IPS-NIHi7 (cell line): ENCODE data around the gene NPIPB8.
"Not testable (repeated sequence)": the region's sequence is repeated elsewhere in the genome, so short reads cannot be mapped to it uniquely, and the experiment has no call there.

ENCODE experiments used
- DNase-seq: peaks from one replicate; pipeline ENCODE4 v3.0.0; 2012; ENCODE audit warnings: mixed read lengths; ENCODE audit errors: extremely low spot score

The NPIPB8 gene

DNA sequence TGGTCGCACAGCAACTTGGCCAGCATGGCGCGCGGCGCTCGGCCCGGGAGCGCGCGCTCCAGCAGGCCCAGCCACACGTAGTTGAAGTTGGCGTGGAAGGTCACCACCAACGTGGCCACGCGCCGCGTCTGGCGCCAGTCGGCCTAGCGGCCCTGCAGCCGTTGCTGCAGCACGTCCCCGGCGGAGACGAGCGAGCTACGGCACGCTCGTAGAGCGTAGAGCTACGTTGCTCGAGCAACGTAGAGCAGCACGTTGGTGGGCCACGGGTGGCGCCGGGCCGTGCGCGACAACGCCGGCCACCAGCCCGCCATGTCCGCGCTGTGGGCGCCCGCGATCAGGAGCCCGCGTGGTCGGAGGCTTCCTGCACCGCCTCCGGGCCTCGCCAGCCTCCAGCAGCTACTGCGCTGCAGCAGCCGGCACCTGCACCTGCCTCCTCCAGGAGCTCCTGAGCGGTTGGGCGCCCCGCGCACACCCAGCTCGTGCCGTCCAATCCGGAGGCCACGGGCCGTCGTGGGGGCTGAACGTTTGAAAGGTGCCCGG, 14.6 kb upstream of the NPIPB8 start:
- no peak for DNase-seq

DNA sequence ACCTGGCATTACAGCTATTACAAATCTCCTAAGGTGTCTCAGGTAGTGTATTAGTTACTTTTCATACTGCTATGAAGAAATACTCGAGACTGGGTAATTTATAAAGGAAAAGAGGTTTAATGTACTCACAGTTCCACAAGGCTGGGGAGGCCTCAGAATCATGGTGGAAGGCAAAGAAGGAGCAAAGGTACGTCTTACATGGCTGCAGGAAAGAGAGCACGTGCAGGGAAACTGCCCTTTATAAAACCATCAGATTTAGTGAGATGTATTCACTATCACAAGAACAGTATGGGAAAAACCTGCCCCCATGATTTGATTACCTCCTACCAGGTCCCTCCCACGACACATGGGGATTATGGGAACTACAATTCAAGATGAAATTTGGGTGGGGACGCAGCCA, 7.0 kb upstream of the NPIPB8 start:
- DNase-seq, result not testable (repeated sequence)

DNA sequence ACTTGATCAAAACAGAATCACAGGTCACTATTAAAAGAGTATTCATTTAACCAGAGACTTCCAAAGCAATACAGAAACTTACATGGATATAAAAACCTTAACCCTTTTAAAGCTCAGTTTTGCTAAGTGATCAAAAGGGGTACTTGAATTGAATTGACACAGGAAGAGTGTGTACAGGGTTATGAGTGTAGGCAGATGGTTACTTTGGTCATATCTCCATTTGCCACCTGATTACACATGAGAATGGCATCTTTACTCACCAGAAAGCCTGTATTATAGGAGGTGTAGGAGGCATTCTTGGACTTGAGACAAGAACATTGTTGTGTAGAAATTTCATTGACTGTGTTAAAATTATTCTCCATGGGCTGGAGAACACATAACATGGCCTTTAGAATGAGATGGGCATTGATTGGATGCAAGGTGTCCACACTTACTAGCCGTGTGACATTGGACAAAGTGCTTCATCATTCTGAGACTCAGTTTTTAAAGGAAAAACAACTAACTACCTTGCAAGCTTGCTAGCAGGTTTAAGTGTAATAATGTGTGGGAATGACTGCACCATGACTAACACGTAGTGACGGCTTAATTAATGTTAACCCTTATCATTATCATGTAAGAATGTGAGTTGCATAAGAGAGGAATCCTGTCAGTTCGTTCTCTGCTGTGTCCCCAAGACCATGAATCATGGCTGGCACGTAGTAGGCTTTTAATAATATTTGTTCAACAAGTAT, 1.6 kb upstream of the NPIPB8 start:
- not testable (repeated sequence) for DNase-seq

DNA sequence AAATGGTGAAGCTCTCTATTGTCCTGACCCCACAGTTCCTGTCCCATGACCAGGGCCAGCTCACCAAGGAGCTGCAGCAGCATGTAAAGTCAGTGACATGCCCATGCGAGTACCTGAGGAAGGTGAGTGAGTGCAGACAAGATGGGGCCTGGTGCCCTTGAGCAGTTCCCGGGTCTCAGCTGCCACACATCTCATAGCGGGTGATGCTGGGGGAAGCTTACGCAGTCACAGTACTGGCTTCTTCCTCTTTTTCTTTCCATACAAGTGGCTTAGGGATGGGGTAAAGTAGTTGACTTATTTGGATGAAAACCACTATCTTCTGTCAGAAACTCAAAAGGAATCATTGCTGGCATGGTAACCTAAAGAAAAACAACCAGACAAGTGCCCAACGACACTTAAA, 494 bp downstream of the NPIPB8 start:
- not testable (repeated sequence) for DNase-seq

DNA sequence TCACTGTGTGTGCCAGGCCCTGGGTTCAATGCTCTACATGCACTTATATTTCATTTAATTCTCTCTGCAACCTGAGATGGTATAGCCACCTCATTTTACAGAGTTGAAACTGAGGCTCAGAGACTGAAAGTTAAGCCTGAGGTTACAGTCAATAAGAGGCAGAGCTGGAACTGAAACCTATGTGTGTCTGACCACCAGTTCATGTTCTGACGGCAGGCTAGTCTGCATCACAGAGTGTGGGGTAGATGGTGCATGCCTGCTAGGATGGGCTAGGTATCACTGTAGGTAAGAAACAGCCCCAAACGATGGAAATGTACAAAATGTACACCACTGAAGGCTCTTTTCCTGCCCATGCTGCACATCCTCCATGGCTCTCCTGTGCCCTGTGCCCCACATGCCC, 2.1 kb downstream of the NPIPB8 start:
- DNase-seq, result not testable (repeated sequence)

DNA sequence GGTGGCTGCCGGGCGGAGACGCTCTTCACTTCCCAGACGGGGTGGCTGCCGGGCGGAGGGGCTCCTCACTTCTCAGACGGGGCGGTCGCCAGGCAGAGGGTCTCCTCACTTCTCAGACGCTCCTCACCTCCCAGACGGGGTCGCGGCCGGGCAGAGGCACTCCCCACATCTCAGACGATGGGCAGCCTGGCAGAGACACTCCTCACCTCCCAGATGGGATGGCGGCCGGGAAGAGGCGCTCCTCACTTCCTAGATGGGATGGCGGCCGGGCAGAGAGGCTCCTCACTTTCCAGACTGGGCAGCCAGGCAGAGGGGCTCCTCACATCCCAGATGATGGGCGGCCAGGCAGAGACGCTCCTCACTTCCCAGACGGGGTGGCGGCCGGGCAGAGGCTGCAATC, 28.4 kb downstream of the NPIPB8 start:
- DNase-seq, result not testable (repeated sequence)

DNA sequence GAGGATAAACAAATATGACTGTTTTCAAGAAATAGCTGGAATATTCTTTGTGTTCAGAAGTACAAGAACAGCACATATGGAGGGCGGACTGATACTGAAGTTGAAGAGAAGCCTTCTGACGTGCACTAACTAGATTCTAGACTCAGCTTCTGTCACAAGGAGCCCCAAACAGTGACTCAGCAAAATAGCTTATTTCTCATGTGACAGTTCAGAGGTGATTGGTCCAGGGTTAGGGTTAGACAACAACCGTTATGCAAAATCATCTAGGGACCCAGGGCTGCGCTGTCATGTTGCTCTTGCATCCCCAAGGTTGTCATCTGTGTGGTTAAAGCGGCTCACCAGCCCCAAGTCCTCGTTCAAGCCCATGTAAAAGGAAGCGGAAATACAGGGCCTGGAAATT, 29.6 kb downstream of the NPIPB8 start:
- DNase-seq, result not testable (repeated sequence)

DNA sequence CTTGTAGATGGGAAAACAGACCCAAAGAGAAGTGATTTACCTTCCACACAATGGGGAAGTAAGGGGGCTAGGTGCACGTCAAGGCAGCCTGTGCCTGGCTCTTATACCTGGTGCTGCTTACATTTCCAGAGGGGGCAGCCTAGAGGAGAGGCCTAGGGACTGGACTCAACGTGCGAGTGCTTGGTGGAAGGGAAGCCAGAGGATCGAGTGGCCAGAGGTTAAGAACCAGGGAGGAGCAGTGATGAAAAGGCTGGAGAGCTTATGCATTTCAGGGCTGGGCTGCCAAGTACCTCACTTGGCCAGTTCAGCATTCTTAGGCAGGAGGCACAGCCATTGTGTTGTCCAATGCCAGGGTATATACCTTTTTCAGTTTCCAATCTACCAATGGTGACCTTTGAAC, 30.3 kb downstream of the NPIPB8 start:
- DNase-seq, result not testable (repeated sequence)

DNA sequence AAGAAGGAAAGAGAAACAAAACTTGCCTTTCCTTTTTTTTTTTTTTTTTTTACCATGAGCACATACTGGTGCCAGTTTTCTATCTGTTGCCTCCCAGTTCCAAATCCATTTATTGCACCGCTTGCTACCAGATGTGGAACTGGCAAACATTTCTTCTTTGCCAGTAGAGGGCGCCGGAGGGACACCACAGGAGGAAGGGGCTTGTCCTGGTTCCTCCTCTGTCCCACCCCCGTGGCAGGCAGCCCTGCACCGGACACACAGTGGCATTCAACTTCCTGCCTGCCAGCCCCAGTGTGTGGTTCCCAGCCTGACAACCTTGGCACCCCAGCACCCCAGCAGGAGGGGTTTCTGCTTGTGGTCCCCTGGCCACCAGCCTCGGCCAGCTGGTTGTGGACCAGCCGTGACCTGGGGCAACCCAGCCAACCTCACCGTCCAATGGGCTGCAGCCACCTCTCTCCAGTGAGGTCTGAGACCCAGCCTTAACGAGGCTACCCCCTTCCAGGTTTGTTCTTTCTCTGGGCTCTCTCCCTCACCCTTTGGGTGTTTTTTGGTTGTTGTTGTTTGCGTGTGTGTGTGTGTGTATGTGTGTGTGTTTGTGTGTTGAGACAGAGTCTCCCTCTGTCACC, 50.6 kb downstream of the NPIPB8 start:
- not testable (repeated sequence) for DNase-seq

DNA sequence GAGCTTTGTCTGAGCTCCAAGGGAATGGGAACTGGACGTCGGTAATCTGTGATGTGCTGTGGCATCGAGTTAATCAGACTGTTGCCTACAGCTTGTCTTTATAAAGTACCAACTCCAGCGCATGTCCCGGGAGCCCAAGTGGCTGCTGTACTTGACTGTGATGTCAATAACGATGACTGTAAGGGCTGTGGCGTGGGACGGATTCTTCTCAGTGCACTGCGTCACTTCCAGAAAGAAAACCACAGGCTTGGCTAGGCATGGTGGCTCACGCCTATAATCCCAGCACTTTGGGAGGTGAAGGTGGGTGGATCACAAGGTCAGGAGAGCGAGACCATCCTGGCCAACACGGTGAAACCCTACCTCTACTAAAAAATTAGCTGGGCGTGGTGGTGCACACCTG, 51.6 kb downstream of the NPIPB8 start:
- not testable (repeated sequence) for DNase-seq

DNA sequence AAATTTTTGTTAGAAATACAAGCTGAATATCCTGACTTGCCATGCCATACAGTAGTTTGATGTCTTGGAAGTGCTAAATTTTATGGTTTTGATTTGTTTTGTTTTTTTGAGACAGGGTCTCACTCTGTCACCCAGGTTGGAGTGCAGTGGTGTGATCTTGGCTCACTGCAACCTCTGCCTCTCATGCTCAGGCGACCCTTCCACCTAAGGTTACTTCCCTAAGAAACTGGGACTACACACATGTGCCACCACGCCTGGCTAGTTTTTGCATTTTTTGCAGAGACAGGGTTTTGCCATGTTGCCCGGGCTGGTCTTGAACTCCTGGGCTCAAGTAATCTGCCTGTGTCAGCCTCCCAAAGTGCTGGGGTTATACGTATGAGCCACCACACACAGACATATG, 53.9 kb downstream of the NPIPB8 start:
- not testable (repeated sequence) for DNase-seq

DNA sequence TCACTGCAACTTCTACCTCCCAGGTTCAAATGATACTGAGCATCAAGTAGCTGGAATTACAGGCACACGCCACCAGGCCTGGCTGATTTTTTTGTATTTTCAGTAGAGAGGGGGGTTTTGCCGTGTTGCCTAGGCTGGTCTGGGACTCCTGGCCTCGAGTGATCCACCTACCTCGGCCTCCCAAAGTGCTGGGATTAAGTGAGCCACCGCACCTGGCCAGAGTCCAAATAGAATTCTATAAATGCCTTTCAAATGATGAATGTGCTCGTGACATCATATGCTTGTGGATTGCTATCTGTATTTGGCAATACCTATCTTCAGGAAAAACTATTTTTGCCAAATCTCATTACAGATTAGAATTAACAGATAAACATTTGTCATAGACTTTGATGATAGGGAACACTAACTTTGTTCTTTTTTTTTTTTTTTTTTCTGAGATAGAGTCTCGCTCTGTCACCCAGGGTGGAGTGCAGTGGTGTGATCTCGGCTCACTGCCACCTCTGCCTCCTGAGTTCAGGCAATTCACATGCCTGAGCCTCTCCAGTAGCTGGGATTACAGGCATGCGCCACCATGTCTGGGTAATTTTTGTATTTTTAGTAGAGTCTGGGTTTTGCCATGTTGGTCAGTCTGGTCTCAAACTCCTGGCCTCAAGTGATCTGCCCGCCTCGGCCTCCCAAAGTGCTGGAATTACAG, 55.5 kb downstream of the NPIPB8 start:
- not testable (repeated sequence) for DNase-seq

DNA sequence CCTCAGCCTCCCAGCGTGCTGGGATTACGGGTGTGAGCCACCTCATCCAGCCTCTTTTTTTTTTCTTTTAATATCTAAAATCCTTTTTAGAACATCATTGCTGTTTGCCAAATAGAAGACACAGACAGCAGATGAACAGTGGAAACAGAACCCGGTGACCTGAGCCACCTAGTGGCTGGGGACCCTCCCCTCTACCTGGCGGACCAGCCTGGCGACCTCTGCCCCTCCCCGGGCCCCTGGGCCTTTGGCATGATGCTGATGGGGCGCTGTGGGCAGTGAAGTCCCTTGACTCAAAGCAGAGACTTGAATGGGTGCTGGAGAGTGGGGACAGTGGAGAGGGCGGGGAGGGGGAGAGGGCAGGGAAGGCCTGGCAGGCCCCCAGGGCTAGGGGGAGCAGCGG, 61.9 kb downstream of the NPIPB8 start:
- DNase-seq, result not testable (repeated sequence)

DNA sequence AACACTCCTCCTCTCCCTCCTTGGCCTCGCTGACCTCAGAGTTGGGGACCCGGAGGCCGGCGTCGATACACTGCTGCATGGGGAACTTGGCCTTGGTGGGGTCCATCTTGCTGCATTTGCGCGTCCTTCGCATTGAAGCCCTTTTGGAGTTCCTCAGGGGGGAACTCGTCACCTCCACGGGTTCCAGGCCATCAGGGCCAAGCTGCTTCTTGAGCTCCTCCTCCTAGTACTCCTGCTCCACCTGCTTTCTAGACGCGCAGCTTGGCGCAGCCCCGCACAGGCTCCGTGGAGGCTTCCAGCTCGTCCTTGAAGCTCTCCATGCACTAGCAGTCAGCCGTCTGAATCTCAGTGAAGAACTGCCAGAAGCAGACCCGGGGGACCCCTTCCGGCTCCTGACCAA, 62.5 kb downstream of the NPIPB8 start:
- not testable (repeated sequence) for DNase-seq

DNA sequence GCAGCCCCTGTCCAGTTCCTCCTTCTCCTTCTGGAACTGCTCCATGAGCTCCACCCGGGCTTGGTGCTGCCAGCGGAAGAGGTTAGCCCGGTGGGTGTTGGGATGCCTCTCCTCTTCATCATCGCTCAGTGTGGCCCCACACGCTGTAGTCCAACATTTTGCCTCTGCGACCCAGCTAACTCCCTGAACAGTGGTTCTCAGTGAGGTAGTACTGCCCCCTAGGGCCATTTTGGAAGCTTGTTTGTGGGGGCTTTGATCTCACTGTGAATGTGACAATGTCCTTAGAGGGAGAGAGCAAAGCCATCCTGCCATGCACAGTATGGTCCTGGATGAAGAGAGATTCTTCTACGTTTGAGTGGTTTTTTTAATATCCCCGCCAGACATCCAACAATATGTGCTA, 63.5 kb downstream of the NPIPB8 start:
- DNase-seq, result not testable (repeated sequence)

DNA sequence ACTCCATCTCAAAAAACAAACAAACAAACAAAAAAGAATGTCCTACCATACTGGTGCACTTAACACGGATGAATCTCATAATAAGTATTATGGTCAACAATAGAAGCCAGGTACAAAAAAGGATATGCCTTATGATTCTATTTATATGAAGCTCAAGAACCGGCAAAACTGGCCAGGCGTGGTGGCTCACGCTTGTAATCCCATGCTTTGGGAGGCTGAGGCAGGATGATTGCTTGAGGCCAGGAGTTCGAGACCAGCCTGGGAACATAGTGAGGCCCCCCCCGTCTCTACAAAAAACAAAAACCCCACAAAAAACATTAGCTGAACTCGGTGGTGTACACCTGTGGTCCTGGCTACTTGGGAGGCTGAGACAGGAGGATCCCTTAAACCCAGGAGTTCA, 66.4 kb downstream of the NPIPB8 start:
- DNase-seq, result not testable (repeated sequence)
